Prostate gland (tissue), 2 donors: Measurements from ENCODE around the gene MLLT1. TPM values are rescaled to one million over a fixed set of nuclear protein-coding genes. Genes with fewer than 3 reads are reported as not detected.

Source experiments
- DNase-seq: peaks from one replicate; pipeline ENCODE4 v3.0.0-alpha.2; 2019; ENCODE audit warnings: low spot score
- H3K27ac ChIP-seq, 2 donors: fragments of 200-600 bp; sonication (generic); 2 replicates each; pipeline ENCODE4 v1.5.1; 2017 to 2019
- H3K27me3 ChIP-seq: fragments of 200-600 bp; sonication (generic); replicated peaks from 2 replicates; pipeline ENCODE4 v1.5.1; 2019; ENCODE audit not compliant: insufficient read depth
- H3K36me3 ChIP-seq, 2 donors: fragments of 200-600 bp; sonication (generic); 1 replicate in 1 of 2; 2 replicates in 1 of 2; pipeline versions ENCODE4 v1.5.1 to v1.8.1; 2017 to 2019
- H3K4me1 ChIP-seq: fragments of 200-600 bp; sonication (generic); replicated peaks from 2 replicates; pipeline ENCODE4 v1.5.1; 2019
- H3K4me3 ChIP-seq, 2 donors: fragments of 200-600 bp; sonication (generic); 2 replicates each; pipeline ENCODE4 v1.5.1; 2017 to 2019
- H3K9me3 ChIP-seq: fragments of 200-600 bp; sonication (generic); 2 replicates; pipeline ENCODE4 v1.5.1; 2017
- CTCF ChIP-seq, 4 experiments: fragments of 200-600 bp in 2 of 4; fragments of 450-650 bp in 2 of 4; sonication (generic) in 2 of 4; IDR thresholded peaks; 1 replicate in 3 of 4; 2 replicates in 1 of 4; pipeline ENCODE4 v1.5.1; 2016 to 2019; ENCODE audit warnings: antibody characterized with exemption in 4 of 4, mild to moderate bottlenecking in 2 of 4, moderate library complexity in 2 of 4
- POLR2A ChIP-seq: fragments of 450-650 bp; IDR thresholded peaks from one replicate; pipeline ENCODE4 v1.6.1; 2016; ENCODE audit warnings: antibody characterized with exemption, mild to moderate bottlenecking
- POLR2AphosphoS5 ChIP-seq: sonication (generic); formaldehyde crosslinking; IDR thresholded peaks from one replicate; pipeline ENCODE4 v1.6.1; 2017; ENCODE audit warnings: antibody characterized with exemption
- WGBS: methylation state at CpG from one replicate; pipeline ENCODE4 v1.1.5; 2018; 5-methylcytosine and 5-hydroxymethylcytosine counted together
- intact Hi-C: fragments of 100-400 bp; cut with DNase I; formaldehyde crosslinking; loops from one replicate; pipeline ENCODE4 v1.14.2; 2022
- total RNA-seq, 2 donors: library from RNA; depleted of rRNA; stranded (reverse); fragments of >200 nt; gene quantifications; one replicate each; pipeline ENCODE4 v1.1.0, GENCODE V29; 2016

Gene MLLT1
- total RNA-seq, 2 donors from 2014 or later: 39.9 to 41.4 TPM

- intact Hi-C loops: no loop called here
- 91% methylated on average over 31 of the region's 33 CpGs for WGBS
- no peaks in the 10 kb centered on the region for H3K9me3 ChIP-seq
- DNase-seq: no peak
- TF ChIP-seq CTCF (IDR thresholded peaks at IDR 0.05): no peak
- no peak for TF ChIP-seq POLR2AphosphoS5
- TF ChIP-seq POLR2A: no peak
- H3K36me3 ChIP-seq: peaks cover 5 to 6% of the 10 kb centered on the region in 2 donors
- H3K27me3 ChIP-seq: no peaks in the 10 kb centered on the region
- no peak overlapping the region for H3K4me3 ChIP-seq
- H3K27ac ChIP-seq: no peak overlapping the region
- H3K4me1 ChIP-seq: peaks cover 3% of the 10 kb centered on the region
Observed at GRCh38 chr19:6227156-6227935, 52.4 kb downstream of the MLLT1 start.

DNA sequence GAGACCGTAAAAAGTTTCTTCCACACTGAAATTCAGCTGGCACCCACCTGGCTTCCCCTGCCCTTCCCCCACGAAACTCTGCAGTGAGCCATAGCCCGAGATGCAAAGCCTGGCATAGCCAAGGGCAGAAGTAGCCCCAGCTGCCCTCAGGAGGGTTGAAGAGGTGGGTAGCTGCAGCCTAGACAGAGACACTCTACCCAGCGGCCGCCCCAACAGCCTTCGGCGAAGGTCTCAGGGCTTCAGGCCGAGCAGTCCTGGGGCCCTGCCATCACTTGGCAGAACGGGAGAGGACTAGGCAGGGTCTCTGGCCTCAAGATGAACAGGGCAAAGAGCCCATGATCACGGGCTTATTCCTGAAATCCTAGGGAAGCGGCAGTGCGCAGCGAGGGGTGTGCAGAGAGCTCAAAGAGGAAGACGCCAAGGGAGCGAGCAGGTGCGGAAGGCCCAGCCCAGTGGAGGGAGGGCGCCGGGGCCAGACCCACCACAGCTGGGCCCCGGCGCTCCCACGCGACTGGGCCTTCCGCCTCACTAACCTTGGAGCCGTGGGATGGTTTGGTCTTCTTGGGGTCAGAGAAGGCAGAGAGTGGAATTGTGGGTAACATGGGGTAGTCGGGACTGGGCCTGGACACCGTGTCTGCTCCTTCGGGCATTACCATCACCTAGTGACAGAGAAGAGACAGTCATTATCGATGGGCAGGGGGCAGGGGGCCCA, 53.2 kb downstream of the MLLT1 start:
- no peak overlapping the region for H3K27ac ChIP-seq
- WGBS: 91% methylated on average over 28 of the region's 28 CpGs
- no peaks in the 10 kb centered on the region for H3K9me3 ChIP-seq
- DNase-seq: no peak
- intact Hi-C loops: no loop called here
- peaks cover 3% of the 10 kb centered on the region for H3K4me1 ChIP-seq
- no peaks in the 10 kb centered on the region for H3K27me3 ChIP-seq
- TF ChIP-seq CTCF (IDR thresholded peaks at IDR 0.05) (no peak), POLR2A (no peak), POLR2AphosphoS5 (no peak)
- no peak overlapping the region for H3K4me3 ChIP-seq
- H3K36me3 ChIP-seq: peaks cover 5 to 10% of the 10 kb centered on the region in 2 donors

- no peak for TF ChIP-seq CTCF (IDR thresholded peaks at IDR 0.05)
- TF ChIP-seq POLR2A: no peak
- Histone ChIP-seq H3K9me3 (no peaks in the 10 kb centered on the region), H3K27ac (no peak overlapping the region), H3K27me3 (no peaks in the 10 kb centered on the region), H3K4me1 (peaks cover 3% of the 10 kb centered on the region), H3K36me3 (peaks cover 5 to 10% of the 10 kb centered on the region in 2 donors), H3K4me3 (no peak overlapping the region)
- 88% methylated on average over 12 of the region's 12 CpGs for WGBS
- DNase-seq: no peak
- intact Hi-C loops: no loop called here
Observed at GRCh38 chr19:6226012-6226411, 53.8 kb downstream of the MLLT1 start.

DNA sequence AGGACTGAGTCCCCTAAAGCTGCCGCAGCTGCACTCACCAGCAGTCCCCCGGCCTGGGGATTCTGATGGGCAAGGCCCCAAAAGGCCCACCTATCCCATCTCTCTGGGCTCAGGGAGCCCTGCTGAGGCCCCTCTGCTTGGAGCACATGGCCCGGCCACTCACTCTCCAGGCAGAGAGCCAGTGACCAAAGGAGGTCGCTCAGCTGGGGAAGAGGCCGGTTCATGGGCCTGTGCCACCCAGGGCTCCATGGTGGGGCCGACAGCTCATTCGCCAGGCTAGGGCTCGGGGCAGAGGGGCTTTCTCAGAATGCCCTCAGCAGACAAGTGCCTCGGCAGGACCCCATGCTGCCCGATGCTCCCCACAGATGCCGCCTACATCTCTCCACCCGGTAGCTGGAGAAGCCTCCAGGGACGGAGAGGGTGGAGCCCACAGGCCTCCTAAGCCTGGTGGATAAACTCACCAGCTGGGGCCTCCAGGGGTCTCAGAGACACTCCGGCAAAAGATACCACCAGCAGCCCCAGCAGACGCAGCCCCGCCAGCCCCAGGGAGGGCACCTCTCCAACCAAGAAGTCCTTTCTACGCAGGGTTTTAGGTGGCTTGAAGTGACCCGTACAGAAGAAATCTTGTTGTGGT, 54.4 kb downstream of the MLLT1 start:
- no peak for DNase-seq
- H3K9me3 ChIP-seq: no peaks in the 10 kb centered on the region
- no peak overlapping the region for H3K4me3 ChIP-seq
- no peak for TF ChIP-seq POLR2A
- TF ChIP-seq POLR2AphosphoS5: no peak
- TF ChIP-seq CTCF (IDR thresholded peaks at IDR 0.05): no peak
- WGBS: 87% methylated on average over 18 of the region's 18 CpGs
- peaks cover 3% of the 10 kb centered on the region for H3K4me1 ChIP-seq
- H3K36me3 ChIP-seq: peaks cover 5 to 10% of the 10 kb centered on the region in 2 donors
- H3K27me3 ChIP-seq: no peaks in the 10 kb centered on the region
- intact Hi-C loops: no loop called here
- H3K27ac ChIP-seq: no peak overlapping the region
